Effector CD4-positive, alpha-beta T cell (primary cell): Measurements from ENCODE around the gene SYNC.
"Not testable (repeated sequence)": the region's sequence is repeated elsewhere in the genome, so short reads cannot be mapped to it uniquely, and the experiment has no call there.

Experiments
- DNase-seq: peaks from one replicate; pipeline ENCODE4 v3.0.0-alpha.2; 2020

The SYNC gene

DNA sequence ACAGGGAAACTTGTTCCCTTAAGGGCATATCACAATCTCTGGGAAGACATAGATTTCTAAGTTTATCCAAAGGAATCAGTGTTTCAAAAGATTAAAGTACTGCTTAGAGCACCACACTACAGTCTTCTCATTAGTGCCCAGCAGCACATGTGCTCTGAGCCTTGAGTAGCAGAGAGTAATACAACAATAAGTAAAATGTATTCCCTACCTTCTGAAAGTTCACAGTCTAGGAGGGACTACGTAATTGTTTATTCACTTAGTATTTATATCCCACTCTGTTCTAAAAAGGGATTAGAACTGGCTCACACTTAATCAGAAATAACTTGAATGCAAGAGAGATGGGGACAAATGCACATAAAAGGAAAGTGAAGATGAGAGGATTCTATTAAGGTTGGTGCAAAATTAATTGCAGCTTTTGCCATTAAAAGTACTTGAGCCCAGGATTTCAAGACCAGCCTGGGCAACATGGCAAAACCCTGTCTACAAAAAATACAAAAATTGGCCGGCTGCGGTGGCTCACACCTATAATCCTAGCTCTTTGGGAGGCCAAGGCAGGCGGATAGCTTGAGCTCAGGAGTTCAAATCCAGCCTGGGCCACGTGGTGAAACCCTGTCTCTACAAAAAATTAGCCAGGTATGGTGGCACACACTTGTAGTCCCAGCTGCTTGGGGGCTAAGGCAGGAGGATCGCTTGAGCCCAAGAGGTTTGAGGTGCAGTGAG is 9.0 kb downstream of the SYNC start:
- DNase-seq: no peak

DNA sequence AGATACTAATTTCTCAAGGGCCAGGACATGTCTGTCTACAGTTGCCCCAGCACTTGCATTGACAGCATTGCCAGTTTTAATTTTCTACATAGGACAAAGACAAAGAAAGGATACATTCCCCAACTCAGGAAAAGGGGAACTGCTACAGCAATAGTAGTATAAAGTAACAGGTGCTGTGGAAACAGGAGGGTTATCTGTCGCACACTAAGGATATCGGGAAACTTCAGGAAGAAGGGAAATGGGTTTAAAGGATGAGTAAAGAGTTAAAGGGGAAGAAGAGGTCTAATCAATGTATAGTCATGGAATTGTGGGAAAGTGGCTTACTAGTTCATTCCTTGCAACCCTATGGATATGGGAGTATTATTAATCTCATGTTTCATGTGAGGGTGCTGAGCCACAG is 16.2 kb downstream of the SYNC start:
- DNase-seq: no peak

DNA sequence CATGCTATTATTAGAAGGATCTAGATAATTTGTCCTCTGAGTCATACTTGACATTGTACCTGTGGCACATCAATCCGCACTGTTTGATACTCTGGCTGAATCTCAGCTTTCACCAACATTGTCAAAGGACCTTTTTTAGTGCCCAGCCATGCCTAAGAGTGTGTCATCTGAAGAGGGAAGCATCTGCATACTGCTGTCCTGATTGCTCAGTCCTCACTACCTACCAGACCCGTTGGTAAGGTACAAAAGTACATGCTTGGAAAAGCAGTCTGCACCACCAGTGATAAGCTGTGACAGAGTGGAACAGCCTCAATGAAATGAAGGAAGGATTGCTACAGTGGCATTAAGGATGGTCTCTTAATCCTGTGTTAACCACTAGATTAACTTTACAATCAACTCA is 17.1 kb downstream of the SYNC start:
- no peak for DNase-seq

DNA sequence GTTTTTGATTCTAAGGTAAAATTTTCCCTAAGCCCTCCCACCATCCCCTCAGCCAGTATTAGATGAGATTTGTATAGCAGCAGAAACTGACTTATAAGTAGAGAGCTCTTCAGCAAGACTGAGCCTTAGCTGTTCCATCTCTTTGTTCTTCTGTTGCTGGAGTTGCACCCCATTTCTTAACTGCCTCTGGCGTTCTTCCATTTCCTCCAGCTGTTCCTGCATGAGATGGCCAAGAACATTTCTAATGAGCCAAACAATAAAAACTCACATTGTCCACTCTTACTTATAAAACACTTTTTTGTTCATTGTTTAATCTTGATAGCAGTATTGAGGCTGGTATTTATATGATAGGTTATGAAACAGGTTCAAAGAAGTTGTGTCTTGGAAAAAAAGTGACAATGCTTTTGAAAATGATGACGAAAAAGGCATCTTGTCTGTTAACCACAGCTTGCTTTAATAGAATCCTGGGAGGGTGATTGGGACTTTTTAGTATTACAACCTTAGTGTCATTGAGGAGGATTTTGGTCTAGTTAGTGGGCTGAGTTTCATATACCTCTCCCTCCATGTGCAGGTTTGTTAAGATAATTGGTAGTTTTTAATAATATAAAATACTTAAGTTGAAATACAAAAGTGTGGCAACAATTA is 18.3 kb downstream of the SYNC start:
- DNase-seq: no peak

DNA sequence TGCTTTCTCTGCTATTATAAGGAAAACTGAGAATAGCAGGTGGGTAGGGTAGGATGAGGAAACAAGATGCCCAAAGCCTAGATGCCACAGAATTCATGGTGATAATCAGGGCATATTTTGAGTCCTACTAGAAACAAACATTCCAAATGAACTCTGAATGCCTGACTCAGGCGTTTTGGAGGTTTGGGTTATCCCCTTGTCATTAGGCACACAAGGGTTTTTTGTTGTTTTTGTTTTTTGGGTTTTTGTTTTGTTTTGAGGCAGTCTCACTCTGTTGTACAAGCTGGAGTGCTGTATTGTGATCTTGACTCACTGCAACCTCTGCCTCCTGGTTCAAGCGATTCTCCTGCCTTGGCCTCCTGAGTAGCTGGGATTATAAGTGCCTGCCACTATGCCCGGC is 19.2 kb downstream of the SYNC start:
- no peak for DNase-seq

DNA sequence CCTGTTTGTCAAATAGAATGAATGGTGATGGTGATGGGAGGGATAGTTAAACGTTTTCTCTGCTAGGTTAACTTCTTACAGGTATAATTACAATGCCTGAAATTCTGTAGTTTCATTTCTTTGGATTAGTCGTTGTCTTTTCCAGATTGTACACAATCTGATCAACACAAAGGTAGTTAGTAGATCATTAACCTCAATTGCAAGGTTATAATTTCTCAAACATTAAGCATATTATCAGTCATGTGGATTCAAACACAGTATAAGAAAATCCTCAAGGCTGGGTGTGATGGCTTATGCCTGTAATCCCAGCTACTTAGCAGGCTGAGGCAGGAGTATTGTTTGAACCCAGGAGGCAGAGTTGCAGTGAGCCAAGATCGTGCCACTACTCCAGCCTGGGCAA is 20.6 kb downstream of the SYNC start:
- no peak for DNase-seq

DNA sequence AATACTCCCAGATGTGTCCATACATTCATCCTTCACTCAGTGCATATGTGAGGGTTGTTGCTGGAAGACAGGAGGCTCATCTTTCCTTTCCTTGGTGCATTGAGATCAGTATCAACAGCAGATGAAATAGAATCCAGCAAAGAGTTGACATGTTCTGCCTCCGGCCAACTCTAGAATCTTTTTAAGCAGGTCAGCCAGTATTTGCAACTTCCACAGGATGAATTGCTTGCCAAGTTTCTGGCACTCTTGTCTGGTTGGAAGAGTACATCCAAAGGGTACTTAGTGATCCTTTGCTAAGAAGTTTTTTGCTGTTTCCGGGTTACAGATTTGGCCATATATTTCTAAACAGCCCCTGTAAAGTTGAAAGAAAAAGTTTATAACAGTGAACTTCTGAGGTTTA is 21.1 kb downstream of the SYNC start:
- no peak for DNase-seq

DNA sequence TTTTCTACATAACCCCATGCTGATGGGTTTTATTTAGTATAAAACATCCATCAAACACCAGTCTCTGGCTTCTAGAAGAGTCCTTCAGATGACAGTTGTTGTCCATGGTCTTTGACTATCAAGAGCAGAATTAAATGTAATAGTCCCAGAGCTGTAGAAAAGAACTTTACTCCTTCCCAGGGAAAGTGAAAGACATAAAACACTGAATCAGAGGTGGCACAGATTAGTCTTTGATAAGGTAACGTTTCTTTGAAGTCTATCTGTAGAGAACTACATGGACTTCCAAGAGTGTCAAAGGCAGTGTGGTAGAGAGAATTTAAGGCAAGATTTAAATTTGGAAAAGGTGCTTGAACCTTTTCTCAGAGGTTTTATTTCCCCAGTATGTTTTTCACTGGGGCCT is 21.9 kb downstream of the SYNC start:
- no peak for DNase-seq

DNA sequence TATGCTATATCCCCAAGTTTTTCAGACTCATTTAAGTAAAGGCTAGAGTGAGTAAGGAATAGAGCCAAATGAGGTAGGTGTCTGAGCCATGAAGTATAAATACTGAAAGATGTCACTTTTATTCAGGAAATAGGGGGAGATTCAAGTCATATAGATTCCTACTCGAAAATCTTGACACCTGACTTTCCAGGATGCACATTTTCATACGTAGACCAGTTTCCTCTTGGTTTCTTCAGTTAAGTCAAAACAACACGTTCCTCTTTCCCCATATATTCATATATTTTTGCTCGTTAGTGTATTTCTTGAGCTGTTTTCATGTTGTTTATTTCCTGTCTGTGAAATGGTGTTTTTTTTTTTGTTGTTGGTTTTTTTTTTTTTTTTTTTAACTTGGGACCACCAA is 22.6 kb downstream of the SYNC start:
- not testable (repeated sequence) for DNase-seq

DNA sequence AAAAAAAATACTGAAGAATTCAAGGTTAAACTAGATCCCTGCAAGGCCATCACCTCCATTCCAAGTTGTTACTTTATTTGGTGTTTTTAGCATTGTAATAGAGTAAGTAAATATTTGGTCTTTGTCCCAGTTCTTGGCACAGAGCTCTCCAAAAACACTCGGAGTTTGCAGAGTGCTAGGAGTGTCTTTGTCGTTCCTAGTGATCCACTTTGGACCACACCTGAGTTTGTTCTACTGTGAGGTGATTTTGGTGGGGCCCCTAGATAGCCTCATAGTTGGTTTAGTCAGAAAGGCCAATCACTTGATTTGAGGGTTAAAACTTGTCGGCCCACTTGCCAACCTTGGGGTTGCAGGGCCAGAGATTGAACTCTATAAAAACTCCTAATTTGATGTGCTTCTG is 25.6 kb downstream of the SYNC start:
- DNase-seq: no peak

DNA sequence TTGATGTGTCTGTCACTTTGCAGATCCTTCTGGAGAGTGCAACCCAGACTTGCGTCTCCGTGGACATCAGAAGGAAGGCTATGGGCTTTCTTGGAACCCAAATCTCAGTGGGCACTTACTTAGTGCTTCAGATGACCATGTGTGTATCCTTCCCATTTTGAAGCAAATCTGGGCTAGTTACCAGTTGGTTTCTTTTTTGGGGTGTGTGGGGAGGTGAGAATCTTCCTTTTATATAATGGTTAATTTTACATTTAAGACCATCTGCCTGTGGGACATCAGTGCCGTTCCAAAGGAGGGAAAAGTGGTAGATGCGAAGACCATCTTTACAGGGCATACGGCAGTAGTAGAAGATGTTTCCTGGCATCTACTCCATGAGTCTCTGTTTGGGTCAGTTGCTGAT is 33.9 kb downstream of the SYNC start:
- not testable (repeated sequence) for DNase-seq

DNA sequence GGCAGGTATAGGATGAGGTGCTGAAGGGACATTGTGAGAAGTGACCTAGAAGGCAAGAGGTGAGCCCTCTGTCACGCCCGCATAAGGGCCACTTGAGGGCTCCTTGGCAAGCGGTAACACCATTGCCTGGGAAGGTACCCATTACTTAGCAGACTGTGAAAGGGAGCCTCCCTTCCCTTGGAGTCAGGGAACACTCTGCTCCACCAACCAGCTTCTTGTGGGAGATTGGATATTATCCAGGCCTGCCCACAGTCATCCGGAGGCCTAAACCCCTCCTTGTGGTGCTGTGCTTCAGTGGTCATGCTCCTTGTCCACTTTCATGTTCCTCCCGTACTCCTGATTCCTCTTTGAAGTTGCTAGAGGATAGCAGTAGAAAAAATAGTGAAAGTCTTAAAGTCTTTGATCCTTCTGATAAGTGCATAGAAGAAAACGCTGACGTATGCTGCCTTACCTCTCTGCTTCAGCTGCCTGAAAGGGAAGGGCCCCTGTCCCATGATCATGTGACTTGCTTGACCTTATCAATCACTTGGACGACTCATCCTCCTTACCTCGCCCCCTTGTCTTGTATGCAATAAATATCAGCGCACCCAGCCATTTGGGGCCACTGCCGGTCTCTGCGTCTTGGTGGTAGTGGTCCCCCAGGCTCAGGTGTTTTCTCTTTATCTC is 35.5 kb downstream of the SYNC start:
- DNase-seq: no peak

DNA sequence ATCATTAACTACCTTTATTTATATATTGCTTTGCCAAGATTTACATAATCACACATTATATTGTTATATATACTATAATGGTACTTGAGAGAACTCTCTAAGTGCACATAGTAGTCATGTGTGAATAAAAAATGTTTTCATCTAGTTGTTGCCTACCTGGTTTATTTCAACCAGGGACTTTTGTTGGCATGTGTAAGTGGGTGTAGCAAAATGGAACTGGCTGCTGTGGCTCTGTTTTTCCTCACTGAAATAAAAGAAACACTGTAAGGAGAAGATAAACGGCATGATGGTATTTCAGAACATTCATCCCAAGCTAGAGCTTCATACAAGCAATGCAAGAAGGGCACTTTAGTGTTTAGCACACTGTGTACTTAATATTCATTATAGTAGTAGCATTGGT is 36.7 kb downstream of the SYNC start:
- DNase-seq: no peak

DNA sequence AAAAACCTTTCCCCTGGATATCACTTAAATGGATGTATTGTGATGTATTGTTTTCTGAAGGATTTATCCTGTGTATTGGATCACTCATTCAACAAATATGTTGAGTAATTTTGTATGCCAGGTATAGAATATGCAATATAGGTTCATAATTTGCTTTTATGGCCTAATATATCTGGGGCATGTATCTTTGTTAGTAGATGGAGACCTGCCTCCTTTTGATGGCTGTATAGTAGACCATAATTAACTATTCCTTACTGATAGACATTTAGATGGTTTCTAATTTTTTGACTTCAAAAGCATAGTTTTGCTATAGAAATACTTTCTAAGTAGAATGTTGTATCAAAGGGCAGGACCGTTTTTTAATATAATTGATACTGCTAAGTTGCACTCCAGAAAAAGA is 43.0 kb downstream of the SYNC start:
- no peak for DNase-seq

DNA sequence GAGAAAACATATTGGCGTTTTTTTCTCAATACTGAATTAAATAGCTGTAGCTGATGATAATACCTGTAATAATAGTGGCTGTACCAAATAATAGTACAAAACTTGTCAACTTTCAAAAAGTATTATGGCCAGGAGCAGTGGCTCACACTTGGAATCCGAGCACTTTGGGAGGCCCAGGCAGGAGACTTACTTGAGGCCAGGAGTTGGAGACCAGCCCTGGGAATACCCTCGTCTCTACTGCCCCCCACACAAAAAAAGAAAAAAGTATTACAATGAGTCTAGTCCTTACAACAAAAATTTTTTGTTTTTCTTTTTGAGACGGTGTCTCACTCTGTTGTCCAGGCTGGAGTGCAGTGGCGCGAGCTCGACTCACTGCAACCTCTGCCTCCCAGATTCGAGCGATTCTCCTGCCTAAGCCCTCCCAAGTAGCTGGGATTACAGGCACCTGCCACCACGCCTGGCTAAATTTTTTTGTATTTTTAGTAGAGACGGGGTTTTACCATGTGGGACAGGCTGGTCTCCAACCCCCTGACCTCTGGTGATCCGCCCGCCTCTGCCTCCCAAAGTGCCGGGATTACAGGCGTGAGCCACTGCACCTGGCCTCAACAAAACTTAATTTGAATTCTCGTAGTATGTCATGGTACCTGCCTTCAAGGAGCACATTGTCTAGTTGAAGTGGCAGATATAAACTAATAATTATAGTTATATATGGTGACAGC is 50.2 kb downstream of the SYNC start:
- DNase-seq: no peak

DNA sequence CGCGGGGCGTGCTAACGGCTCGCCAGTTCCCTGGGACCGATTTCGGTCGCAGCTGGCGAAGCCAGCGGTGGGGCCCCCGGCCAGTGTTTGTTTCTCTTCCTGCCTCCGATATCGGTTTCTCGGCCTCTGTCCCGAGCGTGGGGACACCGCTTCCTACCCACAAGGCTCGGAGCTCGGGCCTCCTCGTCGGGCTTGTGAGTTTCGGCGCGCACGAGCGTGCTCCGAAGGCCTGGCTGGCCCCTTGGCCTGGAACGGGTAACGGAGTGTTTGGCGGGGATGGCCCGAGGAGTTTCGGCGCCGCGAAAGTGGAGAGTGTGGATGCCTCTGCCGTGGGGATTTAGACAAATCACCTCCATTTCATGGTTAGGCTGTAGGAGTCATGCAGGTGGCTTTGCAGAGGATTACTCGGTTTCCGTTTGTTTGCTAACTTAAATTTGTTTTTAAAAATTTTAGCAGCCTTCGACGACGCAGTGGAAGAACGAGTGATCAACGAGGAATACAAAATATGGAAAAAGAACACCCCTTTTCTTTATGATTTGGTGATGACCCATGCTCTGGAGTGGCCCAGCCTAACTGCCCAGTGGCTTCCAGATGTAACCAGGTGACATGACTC is 51.0 kb downstream of the SYNC start:
- DNase-seq: no peak

DNA sequence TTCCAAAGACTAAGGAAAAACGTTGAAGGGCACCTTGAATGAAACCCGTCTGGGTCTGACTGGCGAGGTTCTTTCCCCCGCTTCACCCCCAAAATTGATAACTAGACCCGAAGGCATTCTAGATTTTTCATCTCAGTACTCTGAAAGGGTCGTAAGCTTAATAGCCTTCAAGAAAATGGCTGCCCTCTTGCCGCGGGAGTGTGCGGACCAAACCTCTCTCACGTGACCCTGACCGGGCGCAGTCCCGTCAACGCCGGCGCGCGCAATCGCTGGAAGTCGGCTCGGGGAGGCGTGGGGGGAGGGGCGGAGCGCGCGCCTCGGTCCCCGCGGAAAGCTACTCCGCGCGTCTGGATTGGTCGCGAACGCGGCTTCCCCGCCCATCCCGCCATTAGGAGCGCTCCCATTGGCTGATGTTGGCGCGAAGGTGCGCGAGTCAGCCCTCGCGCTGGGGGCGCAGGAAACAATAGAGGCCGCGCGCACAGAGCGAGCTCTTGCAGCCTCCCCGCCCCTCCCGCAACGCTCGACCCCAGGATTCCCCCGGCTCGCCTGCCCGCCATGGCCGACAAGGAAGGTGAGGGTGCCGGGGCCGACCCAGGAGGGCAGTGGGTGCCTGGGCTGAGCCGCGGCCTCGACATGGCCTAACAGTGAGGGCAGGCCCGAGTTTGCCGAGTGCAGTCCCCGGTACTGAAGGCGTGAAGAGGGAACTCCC is 51.7 kb downstream of the SYNC start, which contains the start of gene RBBP4:
TSS of gene RBBP4 (plus strand) at position 457 of the 709 bp plus-strand sequence. CDS start at position 556, 99 bp downstream.
- peak; percentile 97 for DNase-seq

DNA sequence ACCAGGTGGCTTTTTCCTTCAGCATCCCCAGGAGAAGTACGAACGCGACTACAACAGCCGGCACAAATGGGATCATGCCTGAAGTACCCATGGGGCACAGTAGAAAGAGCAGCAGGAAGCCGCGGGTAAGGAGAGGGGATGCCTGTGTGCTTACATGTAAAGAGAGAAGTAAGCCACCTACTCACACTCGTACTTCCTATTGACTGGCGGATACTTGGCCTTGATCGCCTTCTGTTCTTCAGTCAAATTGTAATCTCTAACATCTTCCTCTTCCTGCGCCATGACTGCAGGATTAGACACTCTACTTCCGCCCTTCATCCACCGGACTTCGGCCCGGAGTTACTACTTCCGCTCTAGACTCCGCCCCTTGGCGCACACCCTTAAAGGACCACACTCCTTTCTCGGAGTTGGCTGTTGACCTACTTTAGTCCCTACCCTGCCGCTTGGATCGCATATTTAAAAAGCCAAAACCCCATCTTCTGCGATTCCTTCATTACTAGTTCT is 52.3 kb downstream of the SYNC start, which contains the start of gene ZBTB8OS:
TSS of gene ZBTB8OS (minus strand) at position 303 of the 504 bp plus-strand sequence. CDS start at position 282, 21 bp downstream.
- DNase-seq: peak; percentile 84

DNA sequence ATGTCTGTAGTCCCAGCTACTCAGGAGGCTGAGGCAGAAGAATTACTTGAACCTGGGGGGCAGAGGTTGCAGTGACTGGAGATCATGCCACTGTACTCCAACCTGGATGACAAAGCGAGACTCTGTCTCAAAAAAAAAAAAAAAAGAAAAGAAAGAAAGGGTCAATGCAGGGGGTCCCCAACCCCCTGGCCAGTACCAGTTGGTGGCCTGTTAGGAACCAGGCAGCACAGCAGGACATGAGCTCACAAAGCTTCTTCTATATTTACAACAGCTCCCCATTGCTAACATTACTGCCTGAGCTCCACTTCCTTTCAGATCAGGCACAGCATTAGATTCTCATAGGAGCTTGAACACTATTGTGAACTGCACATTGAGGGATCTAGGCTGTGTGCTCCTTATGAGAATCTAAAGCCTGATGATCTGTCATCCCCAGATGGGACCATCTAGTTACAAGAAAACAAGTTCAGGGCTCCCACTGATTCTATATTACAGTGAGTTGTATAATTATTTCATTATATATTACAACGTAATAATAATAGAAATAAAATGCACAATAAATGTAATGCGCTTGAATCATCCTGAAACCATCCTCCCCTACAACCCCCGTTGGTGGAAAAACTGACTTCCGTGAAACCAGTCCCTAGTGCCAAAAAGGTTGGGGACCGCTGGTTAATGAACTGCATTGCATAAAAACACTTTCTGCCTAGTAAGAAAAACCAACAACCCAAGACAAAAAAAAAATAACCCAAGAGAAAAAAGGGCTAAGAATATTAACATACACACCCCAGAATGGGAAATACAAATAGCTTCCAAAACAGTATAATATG is 55.0 kb downstream of the SYNC start:
- no peak for DNase-seq

DNA sequence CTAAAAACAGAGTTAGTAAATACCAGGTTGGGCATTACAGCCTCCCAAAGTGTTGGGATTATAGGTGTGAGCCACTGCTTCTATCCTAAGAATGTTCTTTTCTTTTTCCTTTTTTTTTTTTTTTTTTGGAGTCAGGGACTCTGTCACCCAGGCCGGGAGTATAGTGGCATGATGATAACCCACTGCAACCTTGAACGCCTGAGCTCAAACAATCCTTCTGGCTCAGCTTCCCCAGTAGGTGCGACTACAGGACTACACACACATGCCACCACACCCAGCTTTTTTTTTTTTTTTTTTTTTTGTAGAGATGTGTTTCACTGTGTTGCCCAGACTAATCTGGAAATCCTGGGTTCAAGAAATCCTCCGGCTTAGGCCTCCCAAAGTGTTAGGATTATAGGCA is 58.1 kb downstream of the SYNC start:
- DNase-seq: no peak

DNA sequence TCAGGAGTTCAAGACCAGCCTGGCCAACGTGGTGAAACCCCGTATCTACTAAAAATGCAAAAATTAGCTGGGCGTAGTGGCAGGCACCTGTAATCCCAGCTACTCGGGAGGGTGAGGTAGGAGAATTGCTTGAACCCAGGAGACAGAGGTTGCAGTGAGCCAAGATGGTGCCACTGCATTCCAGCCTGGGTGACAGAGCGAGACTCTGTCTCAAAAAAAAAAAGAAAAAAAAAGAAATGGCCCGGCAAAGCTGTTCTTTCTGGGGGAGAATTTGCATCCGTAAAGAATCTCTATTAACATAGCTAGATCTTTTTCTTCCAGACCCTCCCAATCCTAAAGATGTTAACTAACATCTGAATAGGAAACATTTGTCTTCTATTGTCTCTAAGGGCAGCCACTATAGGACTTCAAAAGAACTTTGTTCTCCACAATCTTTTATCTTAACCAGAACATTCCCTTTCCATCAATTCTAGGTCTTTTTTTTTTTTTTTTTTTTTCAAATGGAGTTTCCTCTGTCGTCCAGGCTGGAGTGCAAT is 60.2 kb downstream of the SYNC start:
- not testable (repeated sequence) for DNase-seq
